Lung (tissue), 12 donors: Measurements from ENCODE around the gene HDAC4. TPM values are rescaled to one million over a fixed set of nuclear protein-coding genes. Genes with fewer than 3 reads are reported as not detected.

ENCODE experiments used
- ATAC-seq: fragments of 200-7000 bp; cut with Tn5 transposase; one replicate; pipeline ENCODE4 v1.9.1; 2020; ENCODE audit warnings: moderate number of reproducible peaks; ENCODE audit not compliant: insufficient read depth, low FRiP score
- DNase-seq, 3 donors: peaks; one replicate each; pipeline ENCODE4 v3.0.0-alpha.2; 2013 to 2017
- H3K27ac ChIP-seq, 2 donors: one replicate each; pipeline ENCODE4 v1.5.1; 2013; ENCODE audit warnings: mild to moderate bottlenecking in 2 of 2, moderate library complexity in 2 of 2, control low read depth in 1 of 2, inconsistent platforms in 1 of 2, low read depth in 1 of 2, low read length in 1 of 2
- H3K27me3 ChIP-seq, 3 donors: one replicate each; pipeline ENCODE4 v1.5.1; 2013; ENCODE audit warnings: low read length in 2 of 3; ENCODE audit not compliant: control insufficient read depth in 3 of 3, insufficient read depth in 3 of 3
- H3K36me3 ChIP-seq, 4 donors: one replicate each; pipeline ENCODE4 v1.5.1; 2013; ENCODE audit warnings: low read length in 4 of 4, mild to moderate bottlenecking in 1 of 4, moderate library complexity in 1 of 4; ENCODE audit not compliant: control insufficient read depth in 4 of 4, insufficient read depth in 4 of 4
- H3K4me1 ChIP-seq, 5 donors: one replicate each; pipeline ENCODE4 v1.5.1; 2013; ENCODE audit warnings: low read length in 5 of 5, mild to moderate bottlenecking in 2 of 5, moderate library complexity in 1 of 5; ENCODE audit not compliant: control insufficient read depth in 5 of 5, insufficient read depth in 5 of 5
- H3K4me3 ChIP-seq: one replicate; pipeline ENCODE4 v1.5.1; 2013; ENCODE audit warnings: mild to moderate bottlenecking, control low read depth, moderate library complexity
- H3K9ac ChIP-seq, 2 donors: one replicate each; pipeline ENCODE4 v1.5.1; 2013; ENCODE audit warnings: low read length in 2 of 2, control low read depth in 1 of 2; ENCODE audit not compliant: insufficient read depth in 1 of 2
- H3K9me3 ChIP-seq, 4 donors: one replicate each; pipeline ENCODE4 v1.5.1; 2013; ENCODE audit warnings: low read length in 3 of 4, mild to moderate bottlenecking in 1 of 4, moderate library complexity in 1 of 4; ENCODE audit not compliant: control insufficient read depth in 4 of 4, insufficient read depth in 3 of 4
- WGBS, 2 donors: extraction: QIAGEN DNeasy Blood & Tissue Kit; methylation state at CpG; one replicate each; pipeline ENCODE4 v1.1.7; 2013; 5-methylcytosine and 5-hydroxymethylcytosine counted together
- polyA plus RNA-seq, 2 donors: library from polyadenylated mRNA; stranded (reverse); fragments of 200-250 nt; gene quantifications; one replicate each; pipeline ENCODE4 v1.2.1, GENCODE V29; 2013
- total RNA-seq, 2 donors: library from RNA; depleted of rRNA in 1 of 2; stranded (reverse); fragments of >200 nt in 1 of 2; gene quantifications; one replicate each; pipeline ENCODE4 v1.2.1, GENCODE V29; 2014 to 2021
- TF ChIP-seq, protein P1 (sequence below): IDR thresholded peaks from 2 replicates; pipeline ENCODE4 v1.5.1; 2012; ENCODE audit warnings: mild to moderate bottlenecking; ENCODE audit errors: control extremely low read depth, extremely low read depth
- donor health status: control.
- donor health status: control.
- donor health status: Bipolar disorder and iron deficiency.
- donor health status: healthy.
- donor health status: DM: yes; HTN: yes; CAD: no.

Gene HDAC4
- total and polyA plus RNA-seq, 4 donors: 6.9 to 47.7 (median 20.7) TPM

DNA sequence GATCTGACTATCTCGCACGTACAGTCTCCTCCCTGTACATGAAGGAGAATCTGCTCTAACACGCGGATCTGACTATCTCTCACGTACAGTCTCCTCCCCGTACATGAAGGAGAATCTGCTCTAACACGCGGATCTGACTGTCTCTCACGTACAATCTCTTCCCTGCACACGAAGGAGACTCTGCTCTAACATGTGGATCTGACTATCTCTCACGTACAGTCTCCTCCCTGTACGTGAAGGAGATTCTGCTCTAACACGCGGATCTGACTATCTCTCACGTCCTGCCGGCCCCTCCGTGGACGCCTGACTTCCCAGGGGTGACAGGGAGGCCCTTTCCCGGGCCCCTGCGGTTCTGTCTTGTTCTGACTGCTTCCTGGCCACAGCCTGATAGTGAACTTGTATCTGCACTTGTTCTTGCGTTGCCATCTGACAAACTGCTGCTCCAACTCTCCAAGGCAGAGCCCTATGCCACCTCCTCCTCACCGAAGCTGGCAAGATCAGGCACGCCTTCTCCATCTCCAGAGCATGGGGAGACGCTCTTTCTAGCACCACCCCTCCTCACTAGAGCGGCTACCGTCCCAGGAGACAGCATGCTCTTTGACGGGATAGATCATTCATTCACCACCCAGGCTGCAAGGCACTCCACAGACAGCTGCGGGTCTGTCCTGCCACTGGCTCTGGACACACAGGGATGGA is 314.3 kb downstream of the HDAC4 start:
- Histone ChIP-seq H3K36me3 (peaks cover 3 to 48% (median 8%) of the 10 kb centered on the region in 4 donors), H3K9ac (no peak overlapping the region)
- WGBS, 2 donors: 93 to 96% methylated on average over 28 of the region's 28 CpGs

GRCh38 chr2:239085201-239085992 is 315.4 kb downstream of the HDAC4 start:
- TF ChIP-seq, protein P1, sequence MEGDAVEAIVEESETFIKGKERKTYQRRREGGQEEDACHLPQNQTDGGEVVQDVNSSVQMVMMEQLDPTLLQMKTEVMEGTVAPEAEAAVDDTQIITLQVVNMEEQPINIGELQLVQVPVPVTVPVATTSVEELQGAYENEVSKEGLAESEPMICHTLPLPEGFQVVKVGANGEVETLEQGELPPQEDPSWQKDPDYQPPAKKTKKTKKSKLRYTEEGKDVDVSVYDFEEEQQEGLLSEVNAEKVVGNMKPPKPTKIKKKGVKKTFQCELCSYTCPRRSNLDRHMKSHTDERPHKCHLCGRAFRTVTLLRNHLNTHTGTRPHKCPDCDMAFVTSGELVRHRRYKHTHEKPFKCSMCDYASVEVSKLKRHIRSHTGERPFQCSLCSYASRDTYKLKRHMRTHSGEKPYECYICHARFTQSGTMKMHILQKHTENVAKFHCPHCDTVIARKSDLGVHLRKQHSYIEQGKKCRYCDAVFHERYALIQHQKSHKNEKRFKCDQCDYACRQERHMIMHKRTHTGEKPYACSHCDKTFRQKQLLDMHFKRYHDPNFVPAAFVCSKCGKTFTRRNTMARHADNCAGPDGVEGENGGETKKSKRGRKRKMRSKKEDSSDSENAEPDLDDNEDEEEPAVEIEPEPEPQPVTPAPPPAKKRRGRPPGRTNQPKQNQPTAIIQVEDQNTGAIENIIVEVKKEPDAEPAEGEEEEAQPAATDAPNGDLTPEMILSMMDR: no peak
- Histone ChIP-seq H3K27ac (no peak overlapping the region), H3K4me1 (no peaks in the 10 kb centered on the region), H3K36me3 (peaks cover 3 to 52% (median 8%) of the 10 kb centered on the region in 4 donors), H3K9ac (no peak overlapping the region), H3K9me3 (no peaks in the 10 kb centered on the region), H3K27me3 (no peaks in the 10 kb centered on the region), H3K4me3 (no peak overlapping the region)
- DNase-seq: no peak
- no peak for ATAC-seq
- WGBS, 2 donors: 91 to 92% methylated on average over 29 of the region's 29 CpGs

More for the DNA sequence above, 314.3 kb downstream of the HDAC4 start:
- DNase-seq (no peak), ATAC-seq (no peak)
- Histone ChIP-seq H3K9me3 (no peaks in the 10 kb centered on the region), H3K27me3 (no peaks in the 10 kb centered on the region), H3K4me3 (no peak overlapping the region), H3K27ac (no peak overlapping the region), H3K4me1 (no peaks in the 10 kb centered on the region)
- TF ChIP-seq, protein P1: no peak

DNA sequence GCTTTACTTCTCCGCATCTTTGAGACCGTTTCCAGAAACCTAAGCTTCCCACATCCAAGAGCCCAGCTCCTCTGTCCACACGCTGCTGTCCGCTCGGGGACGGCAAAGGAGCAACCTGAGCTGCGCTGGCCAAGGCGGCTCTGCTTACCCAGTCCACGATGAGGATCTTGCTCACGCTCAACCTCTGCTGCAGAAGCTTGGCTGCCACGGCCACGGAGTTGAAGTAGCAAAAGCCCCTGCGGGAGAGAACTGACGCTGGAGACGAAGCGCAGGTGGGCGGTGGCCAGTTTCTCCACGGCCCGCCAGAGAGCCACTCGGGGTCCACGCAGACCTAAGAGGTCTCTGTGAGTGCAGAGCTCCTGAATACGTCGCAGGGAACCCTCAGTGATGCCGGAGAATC is 316.8 kb downstream of the HDAC4 start:
- TF ChIP-seq, protein P1: no peak
- Histone ChIP-seq H3K4me1 (no peaks in the 10 kb centered on the region), H3K27ac (no peak overlapping the region), H3K27me3 (no peaks in the 10 kb centered on the region), H3K9me3 (no peaks in the 10 kb centered on the region), H3K4me3 (no peak overlapping the region), H3K9ac (no peak overlapping the region), H3K36me3 (peaks cover 3 to 61% (median 15%) of the 10 kb centered on the region in 4 donors)
- 97 to 98% methylated on average over 24 of the region's 24 CpGs for WGBS, 2 donors
- DNase-seq (no peak), ATAC-seq (no peak)
